ENCODE measurements around the gene TEX51. TPM values are rescaled to one million over a fixed set of nuclear protein-coding genes. Genes with fewer than 3 reads are reported as not detected.

Gene TEX51
- total and polyA plus RNA-seq, 2 of the 4 experiments (the other 2 are of a cell fraction), result not detected

DNA sequence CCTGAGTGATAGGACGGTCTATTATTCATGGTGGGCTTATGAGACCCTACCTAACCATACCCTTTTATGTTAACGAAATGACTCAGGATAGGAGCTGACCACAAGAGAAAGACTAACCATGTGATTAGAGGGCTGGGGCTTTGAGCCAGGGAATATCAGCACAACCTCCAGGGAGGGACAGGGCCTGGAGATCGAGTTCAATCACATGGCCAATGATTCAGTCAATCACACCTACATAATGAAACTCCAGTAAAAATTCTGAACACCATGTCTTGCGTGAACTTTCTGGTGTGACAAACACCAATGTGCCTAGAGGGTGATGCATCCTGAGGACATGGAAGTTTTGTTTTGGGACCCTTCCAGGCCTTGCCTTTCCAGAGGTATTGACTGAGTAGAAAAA is 2.2 kb upstream of the TEX51 start:
- no peak overlapping the region for H4K8ac ChIP-seq (ENCODE audit: low read depth in 2 of 2, low read length in 2 of 2)
- H3K9ac ChIP-seq (ENCODE audit: low read depth, low read length), result no peak overlapping the region
- H3K9me3 ChIP-seq (ENCODE audit: control insufficient read depth, insufficient read depth, low read length), result no peaks in the 10 kb centered on the region
- ChIA-PET CTCF (no interaction called here), POLR2A (ENCODE audit: unreplicated experiment) (no interaction called here)
- intact Hi-C loops (cut with micrococcal nuclease) (no loop called here), dilution Hi-C loops (cut with HindIII; ENCODE audit: low sequenced_read_pairs, unreplicated experiment) (no loop called here), in situ Hi-C loops (cut with MboI; ENCODE audit: low sequenced_read_pairs) (no loop called here)
- H2AK5ac ChIP-seq (ENCODE audit: low read depth, low read length), result no peak overlapping the region
- no peak overlapping the region for H3K56ac ChIP-seq (ENCODE audit: extremely low read depth, insufficient read depth, low read length)
- no peak overlapping the region for H4K5ac ChIP-seq (ENCODE audit: low read depth, low read length)
- no peak overlapping the region for H2BK15ac ChIP-seq (ENCODE audit: low read depth, low read length)
- H3K18ac ChIP-seq (ENCODE audit: low read depth, low read length), result no peak overlapping the region
- DNase-seq (no peak), ATAC-seq (ENCODE audit: low read depth) (no peak)
- H3K27ac ChIP-seq (ENCODE audit: insufficient read depth, low read length), result no peak overlapping the region
- no peak overlapping the region for H4K91ac ChIP-seq (ENCODE audit: insufficient read depth, low read depth, low read length)
- H3K36me3 ChIP-seq (ENCODE audit: control insufficient read depth, insufficient read depth, low read length), result no peaks in the 10 kb centered on the region
- no peaks in the 10 kb centered on the region for H3K79me1 ChIP-seq (ENCODE audit: low read depth in 1 of 2, low read length in 2 of 2)
- no peak overlapping the region for H2BK5ac ChIP-seq (ENCODE audit: low read depth, low read length, poor library complexity, severe bottlenecking)
- no TSS peak for BruUV-seq (replicated peaks)
- no CpG with 5 or more reads among the region's 4 CpGs for WGBS, 2 experiments (ENCODE audit: extremely low coverage in 2 of 2, insufficient read length in 1 of 2)
- no peak overlapping the region for H2AK9ac ChIP-seq (replicated peaks; ENCODE audit: low read depth, low read length, poor library complexity)
- TF ChIP-seq POLR2A (IDR thresholded peaks at IDR 0.05; ENCODE audit: low read depth, low read length) (no peak), CEBPB (IDR thresholded peaks at IDR 0.05; ENCODE audit: low read depth, low read length) (no peak), MAFK (IDR thresholded peaks at IDR 0.05; ENCODE audit: low read depth, low read length) (no peak), MAZ (IDR thresholded peaks at IDR 0.05; ENCODE audit: borderline replicate concordance, low read depth, low read length) (no peak), BHLHE40 (IDR thresholded peaks at IDR 0.05; ENCODE audit: low read depth, low read length) (no peak), NFE2L2 (IDR thresholded peaks at IDR 0.05; ENCODE audit: low read depth, low read length) (no peak)
- no peaks in the 10 kb centered on the region for H3K9me1 ChIP-seq (ENCODE audit: insufficient read depth, low read length)
- H3K14ac ChIP-seq (replicated peaks; ENCODE audit: low read depth, low read length), result no peak overlapping the region
- no peak overlapping the region for H2BK120ac ChIP-seq (ENCODE audit: low read depth, low read length)
- no peak overlapping the region for H3K4me2 ChIP-seq (ENCODE audit: low read depth, low read length)
- H2BK20ac ChIP-seq (ENCODE audit: low read depth, low read length), result no peak overlapping the region
- H3K27me3 ChIP-seq (ENCODE audit: control insufficient read depth, insufficient read depth, low read length), result no peaks in the 10 kb centered on the region; the same call in 1 of the 2 replicates
- H2AFZ ChIP-seq (replicated peaks; ENCODE audit: low read length, poor library complexity), result no peak overlapping the region
- H3K4ac ChIP-seq (ENCODE audit: low read depth, low read length), result no peak overlapping the region
- no peaks in the 10 kb centered on the region for H3K4me1 ChIP-seq (ENCODE audit: control insufficient read depth, insufficient read depth, low read length)
- H3K23ac ChIP-seq (ENCODE audit: low read depth, low read length), result no peak overlapping the region
- H4K20me1 ChIP-seq (ENCODE audit: insufficient read depth, low read length), result no peaks in the 10 kb centered on the region
- no peak overlapping the region for H3K4me3 ChIP-seq (ENCODE audit: insufficient read depth, low read depth, low read length)

Data from IMR-90 (cell line).